ENCODE results near the gene ITPKA.

DNA sequence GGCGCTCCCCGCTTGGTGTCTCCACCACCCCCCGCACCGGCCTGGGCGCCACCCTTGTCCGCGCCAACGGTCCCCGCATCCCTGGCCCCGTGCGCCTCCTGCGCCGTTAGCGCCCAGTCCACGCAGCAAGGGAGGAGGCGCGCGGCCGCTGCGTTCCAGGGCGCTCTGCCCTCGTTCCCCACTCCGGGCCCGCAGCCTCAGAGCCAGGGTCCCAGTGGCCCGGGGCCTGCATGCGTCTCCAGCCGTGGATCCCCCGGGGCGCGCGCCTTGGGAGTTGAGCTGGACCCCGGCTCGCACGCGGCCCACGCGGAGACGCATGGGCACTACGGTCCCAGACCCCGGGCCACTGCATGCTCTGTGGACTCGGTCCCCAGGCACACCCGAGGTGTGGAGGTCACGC, 7.4 kb upstream of the ITPKA start:
- TF ChIP-seq, protein P1, sequence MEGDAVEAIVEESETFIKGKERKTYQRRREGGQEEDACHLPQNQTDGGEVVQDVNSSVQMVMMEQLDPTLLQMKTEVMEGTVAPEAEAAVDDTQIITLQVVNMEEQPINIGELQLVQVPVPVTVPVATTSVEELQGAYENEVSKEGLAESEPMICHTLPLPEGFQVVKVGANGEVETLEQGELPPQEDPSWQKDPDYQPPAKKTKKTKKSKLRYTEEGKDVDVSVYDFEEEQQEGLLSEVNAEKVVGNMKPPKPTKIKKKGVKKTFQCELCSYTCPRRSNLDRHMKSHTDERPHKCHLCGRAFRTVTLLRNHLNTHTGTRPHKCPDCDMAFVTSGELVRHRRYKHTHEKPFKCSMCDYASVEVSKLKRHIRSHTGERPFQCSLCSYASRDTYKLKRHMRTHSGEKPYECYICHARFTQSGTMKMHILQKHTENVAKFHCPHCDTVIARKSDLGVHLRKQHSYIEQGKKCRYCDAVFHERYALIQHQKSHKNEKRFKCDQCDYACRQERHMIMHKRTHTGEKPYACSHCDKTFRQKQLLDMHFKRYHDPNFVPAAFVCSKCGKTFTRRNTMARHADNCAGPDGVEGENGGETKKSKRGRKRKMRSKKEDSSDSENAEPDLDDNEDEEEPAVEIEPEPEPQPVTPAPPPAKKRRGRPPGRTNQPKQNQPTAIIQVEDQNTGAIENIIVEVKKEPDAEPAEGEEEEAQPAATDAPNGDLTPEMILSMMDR (IDR thresholded peaks at IDR 0.05; ENCODE audit: low read length): no peak
- TF ChIP-seq EZH2 (IDR thresholded peaks at IDR 0.05; ENCODE audit: borderline replicate concordance, low read length): no peak

Data from OCI-LY1 (cell line).